ENCODE results near the gene PRKAG2.

Gene PRKAG2

GRCh38 chr7:151821806-151822540 is 54.9 kb downstream of the PRKAG2 start:
- H3K4me1 Mint-ChIP-seq: peaks cover 45% of the 10 kb centered on the region
- H3K36me3 Mint-ChIP-seq: peaks cover 8% of the 10 kb centered on the region
- no peaks in the 10 kb centered on the region for H3K27me3 Mint-ChIP-seq
- H3K27ac Mint-ChIP-seq: no peak overlapping the region
- ATAC-seq: no peak
- H3K4me3 Mint-ChIP-seq: no peak overlapping the region
- H3K9me3 Mint-ChIP-seq: no peaks in the 10 kb centered on the region

DNA sequence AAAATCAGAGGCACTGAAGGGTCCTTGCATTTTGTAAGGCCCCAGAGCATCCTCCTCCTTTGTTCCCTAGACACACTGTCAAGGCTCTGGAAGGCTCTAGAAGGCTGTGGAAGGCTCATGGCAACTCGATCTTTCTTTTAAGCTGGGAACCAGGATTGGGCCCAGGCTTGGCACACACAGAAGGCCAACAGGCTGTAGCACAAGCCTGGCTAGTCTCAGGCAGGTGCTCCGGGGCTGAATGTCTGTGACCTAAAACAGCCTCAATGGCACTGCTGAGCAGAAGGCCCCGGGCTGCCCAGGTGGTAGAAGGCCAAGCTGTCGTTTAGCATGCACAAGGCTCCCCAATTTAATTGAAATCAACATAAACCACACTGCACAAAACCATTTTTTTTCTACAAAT is 55.7 kb downstream of the PRKAG2 start:
- no peak overlapping the region for H3K4me3 Mint-ChIP-seq
- no peaks in the 10 kb centered on the region for H3K27me3 Mint-ChIP-seq
- H3K9me3 Mint-ChIP-seq: no peaks in the 10 kb centered on the region
- H3K4me1 Mint-ChIP-seq: peaks cover 39% of the 10 kb centered on the region
- ATAC-seq: no peak
- no peak overlapping the region for H3K27ac Mint-ChIP-seq
- peaks cover 8% of the 10 kb centered on the region for H3K36me3 Mint-ChIP-seq

DNA sequence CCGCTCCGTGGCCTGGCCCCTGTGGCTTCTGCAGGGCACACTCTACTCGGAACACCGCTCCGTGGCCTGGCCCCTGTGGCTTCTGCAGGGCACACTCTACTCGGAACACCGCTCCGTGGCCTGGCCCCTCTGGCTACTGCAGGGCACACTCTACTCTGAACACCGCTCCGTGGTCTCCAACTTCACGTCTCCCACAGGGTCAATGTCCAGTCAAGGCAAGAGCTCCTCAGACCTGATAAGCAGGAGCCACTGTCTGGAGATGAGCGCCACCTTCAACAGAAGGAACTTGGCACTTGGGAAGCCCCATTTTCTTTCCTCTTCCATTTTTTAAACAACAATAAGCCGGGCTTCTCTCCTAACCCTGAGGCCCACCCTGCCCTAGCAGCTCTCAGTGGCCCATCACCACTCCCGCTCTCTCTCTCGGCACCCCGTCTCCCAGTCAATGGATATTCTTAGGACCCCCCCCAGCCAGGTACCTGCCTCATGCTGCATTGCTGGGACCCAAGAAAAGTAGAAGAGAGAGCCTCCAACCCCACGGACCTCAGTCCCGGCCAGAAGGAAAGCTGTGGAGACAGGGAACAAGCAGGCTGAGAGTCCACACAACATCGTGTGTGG is 56.3 kb downstream of the PRKAG2 start:
- ATAC-seq: no peak

GRCh38 chr7:151819866-151820265 is 57.0 kb downstream of the PRKAG2 start:
- ATAC-seq: no peak
- no peak overlapping the region for H3K27ac Mint-ChIP-seq
- no peak overlapping the region for H3K4me3 Mint-ChIP-seq
- H3K4me1 Mint-ChIP-seq: peaks cover 39% of the 10 kb centered on the region
- H3K9me3 Mint-ChIP-seq: no peaks in the 10 kb centered on the region
- no peaks in the 10 kb centered on the region for H3K27me3 Mint-ChIP-seq
- peaks cover 8% of the 10 kb centered on the region for H3K36me3 Mint-ChIP-seq

More for the DNA sequence above, 56.3 kb downstream of the PRKAG2 start:
- Mint-ChIP-seq H3K36me3 (peaks cover 8% of the 10 kb centered on the region), H3K4me3 (no peak overlapping the region), H3K9me3 (no peaks in the 10 kb centered on the region), H3K4me1 (peaks cover 37% of the 10 kb centered on the region), H3K27ac (no peak overlapping the region), H3K27me3 (no peaks in the 10 kb centered on the region)

DNA sequence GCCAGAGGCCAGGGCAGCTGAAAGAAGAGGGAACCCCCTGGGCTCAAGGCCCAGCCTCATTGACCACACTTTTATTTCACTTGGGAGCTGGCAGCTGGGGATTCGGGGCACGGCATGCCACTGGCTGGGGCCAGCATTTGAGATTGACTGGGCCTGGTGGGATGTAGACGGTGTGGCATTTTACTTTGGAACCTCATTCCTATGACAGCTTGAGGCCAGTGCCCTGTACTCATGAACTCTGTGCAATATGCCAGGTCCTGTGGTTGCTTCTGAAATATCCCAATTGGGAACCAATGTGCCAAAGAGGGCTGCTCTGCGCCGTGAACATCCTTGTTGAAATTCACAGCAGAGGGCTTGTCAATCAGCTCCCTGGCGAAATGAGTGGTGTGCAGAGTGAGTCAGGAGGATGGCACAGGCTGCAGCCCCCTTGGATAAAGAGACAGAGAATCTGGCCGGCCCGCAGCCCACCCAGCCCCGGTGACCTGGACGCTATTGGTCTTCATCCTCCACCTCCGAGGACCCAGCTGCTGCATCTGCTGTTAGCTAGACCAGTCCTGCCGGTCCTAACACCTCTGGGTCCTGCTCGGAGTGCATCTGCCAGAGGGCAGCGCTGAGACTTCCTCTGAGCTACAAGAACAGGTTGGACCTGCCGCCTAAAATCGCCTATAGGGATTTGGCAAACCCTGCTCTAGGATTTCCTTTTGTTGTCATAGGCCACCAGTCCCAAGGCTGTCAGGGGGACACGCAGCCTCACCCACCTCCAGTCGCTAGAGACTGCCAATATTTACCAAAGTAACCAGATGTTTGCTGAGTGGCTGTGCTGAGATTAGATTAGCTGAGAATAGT is 58.0 kb downstream of the PRKAG2 start:
- H3K9me3 Mint-ChIP-seq: no peaks in the 10 kb centered on the region
- H3K36me3 Mint-ChIP-seq: peaks cover 8% of the 10 kb centered on the region
- no peak for ATAC-seq
- H3K27me3 Mint-ChIP-seq: no peaks in the 10 kb centered on the region
- H3K4me3 Mint-ChIP-seq: no peak overlapping the region
- H3K27ac Mint-ChIP-seq: no peak overlapping the region
- peaks cover 42% of the 10 kb centered on the region for H3K4me1 Mint-ChIP-seq

DNA sequence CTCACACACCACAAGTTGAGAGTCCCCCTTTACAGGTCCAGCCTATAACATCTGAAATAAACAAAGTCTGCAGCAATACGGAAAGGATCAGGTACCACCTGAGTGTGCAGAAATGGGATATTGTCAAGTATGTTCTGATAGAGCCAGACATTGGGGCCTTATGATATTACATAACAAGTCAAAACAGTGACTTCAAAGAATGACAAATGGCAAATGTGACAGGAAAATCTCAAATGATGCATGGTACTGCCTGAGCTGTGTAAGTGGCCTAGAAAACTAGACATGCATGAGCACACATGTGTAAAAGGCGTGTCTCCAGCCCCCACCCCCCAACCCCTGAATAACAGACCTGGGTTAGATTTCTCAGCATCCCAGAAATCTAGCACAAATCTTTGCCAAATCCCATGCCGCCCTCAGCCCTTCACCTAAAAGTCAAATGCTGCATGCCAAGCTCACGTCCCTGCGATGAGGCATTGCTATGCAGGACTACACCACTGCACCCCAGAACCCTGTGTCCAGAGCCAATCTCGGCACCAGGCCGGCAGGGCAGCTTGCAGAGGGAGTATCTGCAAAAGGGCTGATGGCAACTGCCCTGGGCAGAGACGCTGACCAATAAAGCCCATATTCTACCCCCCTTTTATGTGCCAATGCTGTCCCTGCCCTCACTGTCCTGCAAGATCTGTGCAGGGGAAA is 58.8 kb downstream of the PRKAG2 start:
- H3K4me1 Mint-ChIP-seq: peaks cover 50% of the 10 kb centered on the region
- H3K4me3 Mint-ChIP-seq: no peak overlapping the region
- no peaks in the 10 kb centered on the region for H3K27me3 Mint-ChIP-seq
- H3K36me3 Mint-ChIP-seq: peaks cover 8% of the 10 kb centered on the region
- ATAC-seq: no peak
- no peaks in the 10 kb centered on the region for H3K9me3 Mint-ChIP-seq
- peak overlapping the region; percentile 71 for H3K27ac Mint-ChIP-seq

GRCh38 chr7:151817315-151817690 is 59.6 kb downstream of the PRKAG2 start:
- Mint-ChIP-seq H3K27ac (peak overlapping the region; percentile 71), H3K36me3 (peaks cover 8% of the 10 kb centered on the region), H3K4me3 (no peak overlapping the region), H3K4me1 (peaks cover 52% of the 10 kb centered on the region), H3K27me3 (no peaks in the 10 kb centered on the region), H3K9me3 (no peaks in the 10 kb centered on the region)
- no peak for ATAC-seq

GRCh38 chr7:151816562-151817314 is 60.2 kb downstream of the PRKAG2 start:
- Mint-ChIP-seq H3K36me3 (peaks cover 8% of the 10 kb centered on the region), H3K4me3 (no peak overlapping the region), H3K9me3 (no peaks in the 10 kb centered on the region), H3K27me3 (no peaks in the 10 kb centered on the region), H3K27ac (peak overlapping the region; percentile 71), H3K4me1 (peaks cover 48% of the 10 kb centered on the region)
- ATAC-seq: no peak

DNA sequence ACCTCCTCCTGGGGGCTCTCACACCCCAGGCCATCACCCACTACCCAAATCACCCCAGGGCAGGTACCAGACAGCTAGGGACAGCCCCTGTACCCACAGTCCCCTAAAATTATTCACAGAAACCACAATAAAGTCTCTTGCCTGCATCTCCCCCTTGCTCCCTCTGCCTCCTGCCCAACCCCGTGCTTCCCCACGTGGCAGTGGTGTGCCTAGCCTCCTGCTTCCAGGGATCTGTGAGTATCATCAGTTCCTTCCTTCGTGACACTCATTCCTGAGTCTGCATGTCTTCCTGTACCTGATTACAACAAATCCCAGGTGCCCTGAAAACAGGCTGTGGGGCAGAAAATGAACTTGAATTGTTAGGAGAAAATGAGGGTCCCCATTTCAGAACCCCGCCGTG is 61.5 kb downstream of the PRKAG2 start:
- ATAC-seq: no peak
- Mint-ChIP-seq H3K9me3 (no peaks in the 10 kb centered on the region), H3K4me3 (no peak overlapping the region), H3K36me3 (peaks cover 8% of the 10 kb centered on the region), H3K27me3 (no peaks in the 10 kb centered on the region), H3K4me1 (peaks cover 40% of the 10 kb centered on the region), H3K27ac (peak overlapping the region; percentile 18)

GRCh38 chr7:151814400-151815009 is 62.4 kb downstream of the PRKAG2 start:
- ATAC-seq: no peak
- Mint-ChIP-seq H3K36me3 (peaks cover 8% of the 10 kb centered on the region), H3K4me3 (no peak overlapping the region), H3K27ac (no peak overlapping the region), H3K27me3 (no peaks in the 10 kb centered on the region), H3K4me1 (peaks cover 45% of the 10 kb centered on the region), H3K9me3 (no peaks in the 10 kb centered on the region)

DNA sequence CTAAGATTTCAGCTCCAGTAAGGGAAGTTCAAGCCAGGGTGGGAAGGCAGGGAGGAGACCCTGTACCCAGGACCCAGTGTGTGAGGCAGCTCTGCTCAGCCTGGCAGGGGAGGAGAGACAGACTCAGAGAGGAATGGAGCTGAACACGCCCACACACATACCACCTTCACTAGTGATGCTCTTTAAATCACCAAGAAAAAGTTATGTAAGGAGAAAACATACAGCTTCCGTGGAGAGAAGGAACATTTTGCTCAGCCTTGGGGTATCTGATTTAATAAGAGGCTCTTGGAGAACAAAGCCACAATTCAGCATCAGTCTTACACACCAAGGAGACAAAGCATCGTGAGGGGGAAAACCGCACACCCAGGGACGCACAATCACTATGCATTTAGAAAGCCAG is 62.9 kb downstream of the PRKAG2 start:
- no peaks in the 10 kb centered on the region for H3K9me3 Mint-ChIP-seq
- no peak overlapping the region for H3K4me3 Mint-ChIP-seq
- peaks cover 45% of the 10 kb centered on the region for H3K4me1 Mint-ChIP-seq
- no peak for ATAC-seq
- H3K27me3 Mint-ChIP-seq: no peaks in the 10 kb centered on the region
- no peak overlapping the region for H3K27ac Mint-ChIP-seq
- peaks cover 8% of the 10 kb centered on the region for H3K36me3 Mint-ChIP-seq

DNA sequence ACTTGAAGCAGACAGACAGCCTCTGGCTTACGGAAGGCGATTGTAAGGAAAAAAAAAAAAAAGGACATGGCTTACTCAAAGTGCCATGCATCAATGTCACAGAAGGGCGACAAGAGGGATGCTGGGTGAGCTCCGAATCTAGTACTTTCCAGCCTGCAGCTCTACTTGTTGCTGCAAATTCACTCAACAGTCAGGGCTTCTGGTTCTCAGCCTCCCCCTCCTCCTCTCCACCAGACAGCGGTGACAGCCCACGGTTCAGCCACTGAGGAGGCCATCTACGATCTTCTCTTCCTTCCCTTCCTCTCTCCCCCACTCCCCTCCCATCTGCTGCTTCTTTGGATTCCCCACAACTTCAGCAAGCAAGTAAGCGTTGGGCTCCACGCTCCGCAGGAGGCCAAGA is 63.5 kb downstream of the PRKAG2 start:
- H3K27ac Mint-ChIP-seq: no peak overlapping the region
- H3K9me3 Mint-ChIP-seq: no peaks in the 10 kb centered on the region
- H3K4me3 Mint-ChIP-seq: no peak overlapping the region
- H3K4me1 Mint-ChIP-seq: peaks cover 45% of the 10 kb centered on the region
- H3K36me3 Mint-ChIP-seq: peaks cover 8% of the 10 kb centered on the region
- no peak for ATAC-seq
- H3K27me3 Mint-ChIP-seq: no peaks in the 10 kb centered on the region

DNA sequence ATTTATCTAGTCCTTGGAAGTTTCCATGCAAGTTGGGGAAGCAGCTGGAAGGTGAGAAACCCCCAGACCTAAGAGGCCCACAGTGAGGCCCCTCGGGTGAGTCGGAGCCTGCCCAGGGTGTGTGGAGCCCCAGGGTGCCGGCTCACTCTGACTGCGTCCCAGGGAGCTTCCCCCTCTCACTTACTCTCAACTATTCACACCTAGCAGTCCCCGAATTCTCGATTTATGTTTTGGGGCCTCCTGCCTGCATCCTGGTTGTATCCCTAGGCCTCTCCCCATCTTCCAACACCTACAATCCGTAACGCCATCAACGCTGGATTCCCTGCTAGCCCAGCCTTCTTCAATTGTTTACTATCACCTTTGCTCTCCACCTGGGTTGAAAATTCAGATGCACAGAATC is 63.9 kb downstream of the PRKAG2 start:
- no peak for ATAC-seq
- Mint-ChIP-seq H3K4me3 (no peak overlapping the region), H3K27ac (no peak overlapping the region), H3K4me1 (peaks cover 45% of the 10 kb centered on the region), H3K27me3 (no peaks in the 10 kb centered on the region), H3K9me3 (no peaks in the 10 kb centered on the region), H3K36me3 (peaks cover 8% of the 10 kb centered on the region)

- Mint-ChIP-seq H3K4me3 (no peak overlapping the region), H3K9me3 (no peaks in the 10 kb centered on the region), H3K36me3 (peaks cover 5% of the 10 kb centered on the region), H3K27me3 (no peaks in the 10 kb centered on the region), H3K27ac (peak overlapping the region; percentile 23), H3K4me1 (peaks cover 41% of the 10 kb centered on the region)
- ATAC-seq: no peak
These were observed 66.3 kb downstream of the PRKAG2 start for GRCh38 chr7:151810441-151811232.

Measured in stimulated activated memory B cell treated with anti-CD40 and anti-IgM and Interleukin-4, amounts not matched to agents 10 μg/mL and 1 μg/mL and 100 μg/mL, for 72 hours (primary cell).